ENCODE measurements around the gene ZKSCAN5. TPM values are rescaled to one million over a fixed set of nuclear protein-coding genes. Genes with fewer than 3 reads are reported as not detected.

The ZKSCAN5 gene
- total RNA-seq: 10 to 100 TPM; 14.9 to 18.2 TPM
- polyA plus RNA-seq (2013, experiment 1 of 2): 15.5 TPM
- polyA plus RNA-seq (2013, experiment 2 of 2): 15.6 TPM
- long read RNA-seq, experiment 1, partial matches to known transcripts: 2 of 11 reads
- long read RNA-seq, experiment 1, other reads (novel, unspliced or antisense): 9 of 11 reads
- long read RNA-seq, experiment 2, full-length matches to known transcripts: 6 of 36 reads
- long read RNA-seq, experiment 2, partial matches to known transcripts: 19 of 36 reads
- long read RNA-seq, experiment 2, other reads (novel, unspliced or antisense): 11 of 36 reads
- long read RNA-seq, experiment 3, full-length matches to known transcripts: 16 of 77 reads
- long read RNA-seq, experiment 3, partial matches to known transcripts: 24 of 77 reads
- long read RNA-seq, experiment 3, other reads (novel, unspliced or antisense): 37 of 77 reads
- long read RNA-seq, experiment 4, partial matches to known transcripts: 0 of 5 reads
- long read RNA-seq, experiment 4, other reads (novel, unspliced or antisense): 5 of 5 reads

- peak within 1 kb of the TSS; percentile 85 for H3K27ac ChIP-seq (ENCODE audit: low read depth, low read length)
- no peaks in the 10 kb centered on the region for H3K9me3 ChIP-seq (ENCODE audit: control insufficient read depth, low read length)
- H3K27ac Mint-ChIP-seq: peak within 1 kb of the TSS; percentile 97
- H3K36me3 ChIP-seq (ENCODE audit: control insufficient read depth, insufficient read depth, low read length): peaks cover 6% of the 10 kb centered on the region
- WGBS, 2 experiments (ENCODE audit: insufficient coverage in 1 of 2, insufficient read length in 1 of 2): 0% methylated on average over 7 to 53 of the region's 53 CpGs
- TF ChIP-seq CTCF (conservative IDR thresholded peaks at IDR 0.05): no peak
- no peaks in the 10 kb centered on the region for H3K9me3 Mint-ChIP-seq
- peak; percentile 99 for DNase-seq
- peak within 1 kb of the TSS; percentile 51 for H3K9ac ChIP-seq (ENCODE audit: extremely low read depth, low read length, poor library complexity, severe bottlenecking)
- peaks cover 13% of the 10 kb centered on the region for H3K4me1 Mint-ChIP-seq
- H3K4me3 ChIP-seq (ENCODE audit: low read length): peak within 1 kb of the TSS; percentile 91
- H3K36me3 Mint-ChIP-seq (ENCODE audit: low read depth): peaks cover 19% of the 10 kb centered on the region
- H3K4me1 ChIP-seq (ENCODE audit: control insufficient read depth, insufficient read depth, low read length): no peaks in the 10 kb centered on the region
- no peaks in the 10 kb centered on the region for H3K27me3 Mint-ChIP-seq (ENCODE audit: insufficient read depth)
- peak within 1 kb of the TSS; percentile 83 for H3K4me3 Mint-ChIP-seq
- no peaks in the 10 kb centered on the region for H3K27me3 ChIP-seq (ENCODE audit: control insufficient read depth, insufficient read depth, low read length, poor library complexity, severe bottlenecking)
Observed at GRCh38 chr7:99504603-99505323, at the start of gene ZKSCAN5. Gene ZKSCAN5 (plus strand): TSS chr7:99504662. CDS start chr7:99506045, 1,383 bp downstream.

- no peak for TF ChIP-seq CTCF (conservative IDR thresholded peaks at IDR 0.05)
- Histone ChIP-seq H3K36me3 (ENCODE audit: control insufficient read depth, insufficient read depth, low read length) (peaks cover 93% of the 10 kb centered on the region), H3K9ac (ENCODE audit: extremely low read depth, low read length, poor library complexity, severe bottlenecking) (no peak overlapping the region), H3K27ac (ENCODE audit: low read depth, low read length) (no peak overlapping the region), H3K9me3 (ENCODE audit: control insufficient read depth, low read length) (no peaks in the 10 kb centered on the region), H3K27me3 (ENCODE audit: control insufficient read depth, insufficient read depth, low read length, poor library complexity, severe bottlenecking) (no peaks in the 10 kb centered on the region), H3K4me3 (ENCODE audit: low read length) (no peak overlapping the region), H3K4me1 (ENCODE audit: control insufficient read depth, insufficient read depth, low read length) (no peaks in the 10 kb centered on the region)
- Mint-ChIP-seq H3K9me3 (peaks cover 3% of the 10 kb centered on the region), H3K27ac (no peak overlapping the region), H3K27me3 (ENCODE audit: insufficient read depth) (no peaks in the 10 kb centered on the region), H3K4me3 (no peak overlapping the region), H3K36me3 (ENCODE audit: low read depth) (peaks cover 86% of the 10 kb centered on the region), H3K4me1 (no peaks in the 10 kb centered on the region)
- DNase-seq: no peak
- 77 to 94% methylated on average over 3 to 9 of the region's 9 CpGs for WGBS, 2 experiments (ENCODE audit: insufficient coverage in 1 of 2, insufficient read length in 1 of 2)
Observed at GRCh38 chr7:99455874-99456273, 48.6 kb upstream of the ZKSCAN5 start.

- Mint-ChIP-seq H3K36me3 (ENCODE audit: low read depth) (peaks cover 86% of the 10 kb centered on the region), H3K9me3 (peaks cover 3% of the 10 kb centered on the region), H3K4me3 (no peak overlapping the region), H3K4me1 (no peaks in the 10 kb centered on the region), H3K27ac (no peak overlapping the region), H3K27me3 (ENCODE audit: insufficient read depth) (no peaks in the 10 kb centered on the region)
- H3K4me3 ChIP-seq (ENCODE audit: low read length): no peak overlapping the region
- no peak for DNase-seq
- TF ChIP-seq CTCF (conservative IDR thresholded peaks at IDR 0.05): no peak
- no peaks in the 10 kb centered on the region for H3K4me1 ChIP-seq (ENCODE audit: control insufficient read depth, insufficient read depth, low read length)
- 93 to 95% methylated on average over 12 to 13 of the region's 13 CpGs for WGBS, 2 experiments (ENCODE audit: insufficient coverage in 1 of 2, insufficient read length in 1 of 2)
- peaks cover 92% of the 10 kb centered on the region for H3K36me3 ChIP-seq (ENCODE audit: control insufficient read depth, insufficient read depth, low read length)
- H3K27me3 ChIP-seq (ENCODE audit: control insufficient read depth, insufficient read depth, low read length, poor library complexity, severe bottlenecking): no peaks in the 10 kb centered on the region
- H3K9ac ChIP-seq (ENCODE audit: extremely low read depth, low read length, poor library complexity, severe bottlenecking): no peak overlapping the region
- peak overlapping the region; percentile 38 for H3K27ac ChIP-seq (ENCODE audit: low read depth, low read length)
- no peaks in the 10 kb centered on the region for H3K9me3 ChIP-seq (ENCODE audit: control insufficient read depth, low read length)
Observed at GRCh38 chr7:99456288-99456687, 48.2 kb upstream of the ZKSCAN5 start.

Data from endodermal cell (in vitro differentiated cells).